ENCODE data around the gene CBX3.
"Not testable (repeated sequence)": the region's sequence is repeated elsewhere in the genome, so short reads cannot be mapped to it uniquely, and the experiment has no call there.

The CBX3 gene

DNA sequence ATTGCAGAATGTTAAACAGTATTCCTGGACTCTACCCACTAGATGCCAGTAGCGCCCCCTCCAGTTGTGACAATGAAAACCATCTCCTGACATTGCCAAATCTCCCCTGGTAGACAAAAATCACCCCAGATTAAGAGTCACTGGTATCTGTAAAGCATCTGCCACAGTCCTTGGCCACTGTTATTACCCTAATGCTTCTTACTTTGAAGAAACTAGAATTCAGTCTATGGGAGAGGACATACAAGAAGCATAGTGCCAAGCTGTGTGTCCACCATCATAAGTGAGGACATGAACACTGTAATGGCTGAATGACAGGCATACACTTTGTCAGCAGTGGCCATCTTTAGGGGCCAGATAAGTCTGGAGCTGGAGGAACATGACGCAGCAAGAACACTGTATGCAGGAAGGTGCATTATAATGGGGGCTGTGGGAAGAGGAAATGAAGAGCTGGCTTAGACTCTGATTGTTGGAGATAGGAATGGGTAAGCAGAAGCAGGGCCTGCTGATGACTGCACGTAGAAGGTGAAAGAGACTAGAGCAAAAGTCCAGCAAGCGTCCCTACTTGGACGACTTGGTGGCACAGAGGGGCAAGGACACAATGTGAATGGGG lies 32.5 kb downstream of the CBX3 start:
- Histone ChIP-seq H3K9ac (ENCODE audit: low read depth, low read length) (no peak overlapping the region), H3K9me3 (ENCODE audit: control insufficient read depth, insufficient read depth, low read length) (no peaks in the 10 kb centered on the region), H3K36me3 (ENCODE audit: insufficient read depth, low read length) (no peaks in the 10 kb centered on the region), H3K4me1 (ENCODE audit: insufficient read depth, low read length) (no peaks in the 10 kb centered on the region)

DNA sequence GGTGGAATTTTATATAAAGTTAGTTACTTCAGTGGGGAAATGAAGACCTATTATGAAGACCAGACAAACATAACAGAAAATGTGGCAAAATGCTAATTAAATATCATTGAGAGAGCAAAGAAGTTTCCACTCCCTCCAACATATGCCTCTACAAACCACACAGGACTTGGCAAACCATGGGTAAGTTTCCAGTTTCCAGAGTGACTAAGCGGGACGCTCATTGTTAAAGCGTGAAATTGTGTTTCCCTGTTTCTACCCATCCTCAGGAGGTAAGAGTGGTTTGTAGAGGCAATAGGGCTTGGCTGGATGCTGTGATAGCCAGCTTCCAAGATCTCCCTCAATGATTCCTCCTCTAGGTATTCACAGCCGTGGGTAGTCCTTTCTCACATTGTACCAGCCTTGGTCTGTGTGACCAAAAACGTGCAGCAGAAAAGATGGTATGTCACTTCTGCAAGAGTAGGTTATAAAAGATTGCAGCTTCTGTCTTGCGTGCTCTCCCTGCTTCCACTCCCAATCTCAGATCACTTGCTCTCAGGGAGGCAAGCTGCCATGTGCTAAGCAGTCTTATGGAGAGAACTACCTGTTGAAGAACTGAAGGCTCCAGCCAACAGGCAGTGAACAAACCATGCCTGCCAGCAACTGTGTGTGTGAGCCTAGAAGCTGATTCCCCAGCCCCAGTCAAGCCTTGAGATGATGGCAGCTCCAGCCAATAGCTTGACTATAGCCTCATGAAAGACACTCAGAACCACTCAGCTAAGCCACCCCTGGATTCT lies 35.7 kb downstream of the CBX3 start:
- H3K36me3 ChIP-seq (ENCODE audit: insufficient read depth, low read length): no peaks in the 10 kb centered on the region
- no peak overlapping the region for H3K9ac ChIP-seq (ENCODE audit: low read depth, low read length)
- no peaks in the 10 kb centered on the region for H3K4me1 ChIP-seq (ENCODE audit: insufficient read depth, low read length)
- H3K9me3 ChIP-seq (ENCODE audit: control insufficient read depth, insufficient read depth, low read length): no peaks in the 10 kb centered on the region

DNA sequence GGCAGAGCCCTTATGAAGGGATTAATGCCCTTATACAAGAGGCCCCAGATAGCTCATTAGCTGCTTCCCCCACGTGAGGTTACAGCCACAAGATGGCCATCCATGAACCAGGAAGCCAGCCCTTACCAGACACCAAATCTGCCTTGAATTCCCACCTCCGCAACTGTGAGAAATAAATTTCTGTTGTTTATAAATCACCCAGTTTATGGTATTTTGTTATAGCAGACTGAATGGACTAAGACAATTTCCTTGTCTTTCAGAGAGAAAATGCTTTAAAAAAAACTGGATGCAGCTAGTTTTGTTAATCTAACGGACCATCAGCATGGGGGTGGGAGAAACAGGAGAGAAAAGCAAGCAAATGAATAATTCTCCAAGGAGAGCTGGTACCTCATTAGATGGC lies 36.5 kb downstream of the CBX3 start:
- Histone ChIP-seq H3K9ac (ENCODE audit: low read depth, low read length) (no peak overlapping the region), H3K36me3 (ENCODE audit: insufficient read depth, low read length) (no peaks in the 10 kb centered on the region), H3K9me3 (ENCODE audit: control insufficient read depth, insufficient read depth, low read length) (no peaks in the 10 kb centered on the region), H3K4me1 (ENCODE audit: insufficient read depth, low read length) (no peaks in the 10 kb centered on the region)

GRCh38 chr7:26245150-26245549 lies 43.6 kb downstream of the CBX3 start:
- Histone ChIP-seq H3K9ac (ENCODE audit: low read depth, low read length) (no peak overlapping the region), H3K4me1 (ENCODE audit: insufficient read depth, low read length) (no peaks in the 10 kb centered on the region), H3K36me3 (ENCODE audit: insufficient read depth, low read length) (no peaks in the 10 kb centered on the region), H3K9me3 (ENCODE audit: control insufficient read depth, insufficient read depth, low read length) (no peaks in the 10 kb centered on the region; the same call in 1 of the 2 replicates)

DNA sequence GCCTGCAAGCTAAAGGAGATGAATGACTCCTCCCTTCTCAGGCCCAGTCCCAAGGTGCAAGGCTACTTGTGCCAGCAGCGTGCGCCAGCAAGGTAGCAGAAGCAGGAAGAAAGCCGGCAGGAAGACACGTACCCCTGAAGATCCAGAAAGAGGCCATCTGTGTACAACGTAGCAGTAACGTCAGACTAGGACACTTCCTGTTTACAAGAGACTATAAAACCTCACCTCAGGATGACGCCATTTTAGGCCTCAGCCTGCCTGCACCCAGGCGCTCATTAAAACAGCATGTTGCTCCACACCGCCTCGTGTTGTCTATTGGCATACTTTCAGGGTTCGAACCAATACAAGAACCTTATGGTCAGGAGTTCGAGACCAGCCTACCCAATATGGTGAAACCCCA lies 48.7 kb downstream of the CBX3 start:
- Histone ChIP-seq H3K9me3 (ENCODE audit: control insufficient read depth, insufficient read depth, low read length) (no peaks in the 10 kb centered on the region), H3K9ac (ENCODE audit: low read depth, low read length) (no peak overlapping the region), H3K4me1 (ENCODE audit: insufficient read depth, low read length) (no peaks in the 10 kb centered on the region), H3K36me3 (ENCODE audit: insufficient read depth, low read length) (no peaks in the 10 kb centered on the region)

DNA sequence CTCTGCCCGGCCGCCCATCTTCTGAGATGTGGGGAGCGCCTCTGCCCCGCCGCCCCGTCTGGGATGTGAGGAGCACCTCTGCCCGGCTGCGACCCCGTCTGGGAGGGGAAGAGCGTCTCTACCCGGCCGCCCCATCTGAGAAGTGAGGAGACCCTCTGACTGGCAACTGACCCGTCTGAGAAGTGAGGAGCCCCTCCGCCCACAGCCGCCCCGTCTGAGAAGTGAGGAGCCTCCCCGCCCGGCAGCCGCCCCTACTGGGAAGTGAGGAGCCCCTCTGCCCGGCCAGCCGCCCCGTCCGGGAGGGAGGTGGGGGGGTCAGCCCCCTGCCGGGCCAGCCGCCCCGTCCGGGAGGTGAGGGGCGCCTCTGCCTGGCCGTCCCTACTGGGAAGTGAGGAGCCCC lies 60.3 kb downstream of the CBX3 start:
- not testable (repeated sequence) for H3K9me3 ChIP-seq (ENCODE audit: control insufficient read depth, insufficient read depth, low read length); H3K36me3 ChIP-seq (ENCODE audit: insufficient read depth, low read length); H3K4me1 ChIP-seq (ENCODE audit: insufficient read depth, low read length); H3K9ac ChIP-seq (ENCODE audit: low read depth, low read length)
